Keratinocyte (primary cell): Measurements from ENCODE around the gene NELL1. TPM values are rescaled to one million over a fixed set of nuclear protein-coding genes. Genes with fewer than 3 reads are reported as not detected.

ENCODE experiments used
- DNase-seq: peaks from one replicate; pipeline ENCODE4 v3.0.0-alpha.2; 2011; ENCODE audit warnings: low read depth, missing footprints, low spot score
- FAIRE-seq: peaks from 2 replicates; lab custom pipeline; 2011; peaks lifted over from hg19 to GRCh38; lab: Jason Lieb, UNC
- H2AFZ ChIP-seq: 2 replicates; pipeline ENCODE4 v1.6.0; 2012; ENCODE audit warnings: low read length, control low read depth, inconsistent platforms; ENCODE audit not compliant: control insufficient read depth
- H3K27ac ChIP-seq: 2 replicates; pipeline ENCODE4 v1.5.1; 2011; ENCODE audit warnings: low read length; ENCODE audit not compliant: control insufficient read depth, insufficient read depth
- H3K27me3 ChIP-seq: 3 replicates; pipeline ENCODE4 v1.6.0; 2011; ENCODE audit warnings: low read length; ENCODE audit not compliant: control insufficient read depth, insufficient read depth; ENCODE audit errors: extremely low read depth
- H3K36me3 ChIP-seq, 2 experiments: 2 replicates in 1 of 2; 3 replicates in 1 of 2; pipeline ENCODE4 v1.5.1; 2011; ENCODE audit warnings: low read length in 2 of 2, mild to moderate bottlenecking in 1 of 2; ENCODE audit not compliant: control insufficient read depth in 2 of 2, insufficient read depth in 2 of 2; ENCODE audit errors: extremely low read depth in 1 of 2
- H3K4me1 ChIP-seq: 3 replicates; pipeline ENCODE4 v1.5.1; 2011; ENCODE audit warnings: low read length; ENCODE audit not compliant: control insufficient read depth, insufficient read depth; ENCODE audit errors: extremely low read depth
- H3K4me2 ChIP-seq: 3 replicates; pipeline ENCODE4 v1.6.0; 2011; ENCODE audit warnings: low read depth, low read length; ENCODE audit not compliant: control insufficient read depth, insufficient read depth; ENCODE audit errors: extremely low read depth
- H3K4me3 ChIP-seq, 3 experiments: fragments of 200-600 bp in 1 of 3; sonication (generic) in 1 of 3; 2 replicates in 2 of 3; 3 replicates in 1 of 3; pipeline ENCODE4 v1.5.1; 2011 to 2016; ENCODE audit warnings: low read length in 3 of 3, mild to moderate bottlenecking in 3 of 3, control low read depth in 2 of 3, inconsistent platforms in 1 of 3, low read depth in 1 of 3, mixed read lengths in 1 of 3, mixed run types in 1 of 3, moderate library complexity in 1 of 3; ENCODE audit not compliant: control insufficient read depth in 2 of 3, insufficient read depth in 2 of 3; ENCODE audit errors: extremely low read depth in 1 of 3
- H3K79me2 ChIP-seq: 2 replicates; pipeline ENCODE4 v1.6.0; 2012; ENCODE audit warnings: low read length; ENCODE audit not compliant: control insufficient read depth, insufficient read depth
- H3K9ac ChIP-seq: 3 replicates; pipeline ENCODE4 v1.6.0; 2011; ENCODE audit warnings: low read length; ENCODE audit not compliant: control insufficient read depth, insufficient read depth; ENCODE audit errors: extremely low read depth
- H3K9me1 ChIP-seq: 3 replicates; pipeline ENCODE4 v1.6.0; 2011; ENCODE audit warnings: low read length; ENCODE audit not compliant: control insufficient read depth, insufficient read depth; ENCODE audit errors: extremely low read depth
- H3K9me3 ChIP-seq: 2 replicates; pipeline ENCODE4 v1.5.1; 2012; ENCODE audit warnings: low read depth, low read length; ENCODE audit not compliant: control insufficient read depth
- H4K20me1 ChIP-seq: 3 replicates; pipeline ENCODE4 v1.6.0; 2011; ENCODE audit warnings: low read length; ENCODE audit not compliant: control insufficient read depth, insufficient read depth; ENCODE audit errors: extremely low read depth
- EZH2 ChIP-seq: IDR thresholded peaks from one replicate; pipeline ENCODE4 v1.6.1; 2012; ENCODE audit warnings: inconsistent platforms, mild to moderate bottlenecking, low read length, moderate library complexity
- dilution Hi-C: fragments of 300-500 bp; cut with MboI; formaldehyde crosslinking; loops from one replicate; pipeline ENCODE4 v1.7.0; 2020; ENCODE audit warnings: low sequenced_read_pairs; ENCODE audit not compliant: extremely low pct_ligation_motif_present
- polyA plus RNA-seq, 5 experiments: library from polyadenylated mRNA; depleted of rRNA in 3 of 5; stranded (reverse) in 3 of 5; stranded (forward) in 1 of 5; unstranded in 1 of 5; fragments of >200 nt; gene quantifications; 1 replicate in 1 of 5; 2 replicates in 3 of 5; 3 replicates in 1 of 5; pipeline versions ENCODE4 v1.2.1 to v1.2.3, GENCODE V29; 2011 to 2012; ENCODE audit warnings: missing spikeins in 2 of 5, low read depth in 1 of 5, low replicate concordance in 1 of 5
- TF ChIP-seq, protein P1 (sequence below), 3 experiments: IDR thresholded peaks in 1 of 3; conservative IDR thresholded peaks in 1 of 3; optimal IDR thresholded peaks in 1 of 3; 2 replicates in 2 of 3; 3 replicates in 1 of 3; pipeline versions ENCODE3 to v1.5.1; 2011; ENCODE audit warnings: low read length in 3 of 3, mild to moderate bottlenecking in 3 of 3, moderate library complexity in 2 of 3, control low read depth in 1 of 3, inconsistent platforms in 1 of 3; ENCODE audit not compliant: insufficient read depth in 2 of 3; ENCODE audit errors: extremely low read depth in 1 of 3

Gene NELL1
- polyA plus RNA-seq, 1 donor (not counting 4 experiments of a cell fraction or from before 2014, with no cell fraction given) = not detected

DNA sequence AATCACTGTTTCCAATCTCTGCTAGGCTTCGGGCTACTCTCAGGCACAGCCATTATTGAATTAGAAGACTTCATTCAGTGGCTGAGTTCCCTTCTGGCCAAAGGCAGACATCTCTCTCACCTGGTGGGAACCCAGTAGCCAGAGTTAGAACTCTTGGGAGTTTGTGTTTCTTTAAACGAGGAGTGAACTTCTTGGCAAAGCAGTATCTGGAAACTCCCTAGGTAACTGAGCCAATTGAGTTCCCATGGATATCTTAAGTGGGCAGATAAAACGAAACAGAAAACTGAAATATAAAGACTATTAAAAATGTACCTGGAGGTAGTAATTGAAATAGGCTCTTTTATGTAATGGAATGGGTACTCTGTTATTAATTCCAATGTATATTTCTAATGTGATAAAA lies 125.6 kb downstream of the NELL1 start:
- Histone ChIP-seq H4K20me1 (no peaks in the 10 kb centered on the region), H3K4me3 (no peak overlapping the region), H3K27me3 (no peaks in the 10 kb centered on the region), H2AFZ (no peak overlapping the region), H3K9me1 (no peaks in the 10 kb centered on the region), H3K9me3 (no peaks in the 10 kb centered on the region), H3K36me3 (no peaks in the 10 kb centered on the region), H3K27ac (no peak overlapping the region), H3K4me2 (no peak overlapping the region), H3K4me1 (no peaks in the 10 kb centered on the region), H3K79me2 (no peaks in the 10 kb centered on the region), H3K9ac (no peak overlapping the region)
- no peak for TF ChIP-seq EZH2
- TF ChIP-seq, protein P1, sequence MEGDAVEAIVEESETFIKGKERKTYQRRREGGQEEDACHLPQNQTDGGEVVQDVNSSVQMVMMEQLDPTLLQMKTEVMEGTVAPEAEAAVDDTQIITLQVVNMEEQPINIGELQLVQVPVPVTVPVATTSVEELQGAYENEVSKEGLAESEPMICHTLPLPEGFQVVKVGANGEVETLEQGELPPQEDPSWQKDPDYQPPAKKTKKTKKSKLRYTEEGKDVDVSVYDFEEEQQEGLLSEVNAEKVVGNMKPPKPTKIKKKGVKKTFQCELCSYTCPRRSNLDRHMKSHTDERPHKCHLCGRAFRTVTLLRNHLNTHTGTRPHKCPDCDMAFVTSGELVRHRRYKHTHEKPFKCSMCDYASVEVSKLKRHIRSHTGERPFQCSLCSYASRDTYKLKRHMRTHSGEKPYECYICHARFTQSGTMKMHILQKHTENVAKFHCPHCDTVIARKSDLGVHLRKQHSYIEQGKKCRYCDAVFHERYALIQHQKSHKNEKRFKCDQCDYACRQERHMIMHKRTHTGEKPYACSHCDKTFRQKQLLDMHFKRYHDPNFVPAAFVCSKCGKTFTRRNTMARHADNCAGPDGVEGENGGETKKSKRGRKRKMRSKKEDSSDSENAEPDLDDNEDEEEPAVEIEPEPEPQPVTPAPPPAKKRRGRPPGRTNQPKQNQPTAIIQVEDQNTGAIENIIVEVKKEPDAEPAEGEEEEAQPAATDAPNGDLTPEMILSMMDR (optimal IDR thresholded peaks at IDR 0.05 in 1 of 3, IDR thresholded peaks at IDR 0.05 in 1 of 3, conservative IDR thresholded peaks at IDR 0.05 in 1 of 3; ENCODE audit: extremely low read depth in 1 of 3, insufficient read depth in 2 of 3, low read length in 3 of 3) = no peak
- DNase-seq (no peak), FAIRE-seq (no peak)
- dilution Hi-C loops = no loop called here

DNA sequence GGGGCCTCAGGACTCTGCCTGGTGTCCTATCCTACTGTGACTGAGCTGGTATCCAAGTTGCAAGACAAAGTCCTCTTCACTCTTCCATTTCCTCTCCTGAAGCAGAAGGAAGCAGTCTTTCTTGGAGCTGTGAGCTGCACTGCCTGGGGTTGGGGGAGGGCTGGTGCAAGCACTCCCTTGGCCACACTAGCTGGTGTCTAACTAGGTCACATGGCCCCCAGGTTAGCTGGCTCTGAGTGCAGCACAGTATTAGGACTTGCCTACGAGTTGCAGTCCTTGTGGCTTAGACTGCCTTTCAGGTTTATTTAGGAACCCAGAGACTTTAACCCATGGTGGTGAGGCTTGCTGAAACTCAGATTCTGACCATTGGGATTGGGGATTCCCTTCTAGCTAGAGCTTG lies 138.9 kb downstream of the NELL1 start:
- no peaks in the 10 kb centered on the region for H3K27me3 ChIP-seq
- H3K79me2 ChIP-seq = no peaks in the 10 kb centered on the region
- H2AFZ ChIP-seq = no peak overlapping the region
- no peaks in the 10 kb centered on the region for H3K9me1 ChIP-seq
- DNase-seq (no peak), FAIRE-seq (no peak)
- TF ChIP-seq EZH2 = no peak
- TF ChIP-seq, protein P1 (optimal IDR thresholded peaks at IDR 0.05 in 1 of 3, IDR thresholded peaks at IDR 0.05 in 1 of 3, conservative IDR thresholded peaks at IDR 0.05 in 1 of 3; ENCODE audit: extremely low read depth in 1 of 3, insufficient read depth in 2 of 3, low read length in 3 of 3) = no peak
- H3K9ac ChIP-seq = no peak overlapping the region
- no peaks in the 10 kb centered on the region for H3K9me3 ChIP-seq
- H3K4me1 ChIP-seq = no peaks in the 10 kb centered on the region
- H3K27ac ChIP-seq = no peak overlapping the region
- no peaks in the 10 kb centered on the region for H3K36me3 ChIP-seq
- H3K4me3 ChIP-seq = no peak overlapping the region
- dilution Hi-C loops = no loop called here
- no peak overlapping the region for H3K4me2 ChIP-seq
- H4K20me1 ChIP-seq = no peaks in the 10 kb centered on the region
